Measurements from ENCODE around the gene FALEC.

DNA sequence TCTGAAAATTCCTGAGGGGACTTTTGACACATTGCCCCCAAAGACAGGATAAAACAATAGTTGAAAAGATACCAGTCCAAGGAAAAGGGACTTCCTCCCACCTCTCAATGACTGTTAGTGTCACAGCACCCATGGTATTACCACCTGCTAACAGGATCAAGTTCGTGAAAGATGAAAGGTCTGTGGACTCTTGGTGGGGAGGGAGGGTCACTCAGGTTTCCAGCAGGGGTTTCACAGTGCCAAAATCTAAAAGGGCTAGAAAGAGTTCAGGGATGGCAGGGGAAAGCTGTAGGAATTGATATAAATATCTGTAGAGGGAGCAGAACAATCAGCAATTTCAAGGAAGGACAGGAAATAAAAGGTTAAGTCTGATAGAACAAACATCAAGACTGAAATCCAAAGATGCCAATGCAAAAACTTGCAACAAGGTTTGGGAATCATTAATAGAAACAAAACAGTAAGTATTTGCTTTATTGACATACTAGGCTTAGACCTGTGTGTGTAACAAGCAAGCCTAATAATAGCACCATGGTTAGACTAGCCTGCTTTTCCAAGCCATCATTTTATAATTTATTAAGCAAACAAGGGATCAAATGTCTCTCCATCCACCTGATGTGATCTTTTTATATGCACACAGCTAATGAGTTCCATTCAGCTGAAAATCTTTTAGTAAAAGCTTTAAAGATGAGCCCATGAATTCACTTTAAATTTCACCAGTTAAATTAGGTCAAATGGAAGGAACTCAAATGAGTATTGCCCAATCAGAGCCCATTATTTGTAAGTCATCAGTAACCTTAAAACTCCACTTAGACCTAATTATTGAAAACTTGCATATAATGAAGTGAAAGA, 60.2 kb downstream of the FALEC start:
- TF ChIP-seq, protein P1, sequence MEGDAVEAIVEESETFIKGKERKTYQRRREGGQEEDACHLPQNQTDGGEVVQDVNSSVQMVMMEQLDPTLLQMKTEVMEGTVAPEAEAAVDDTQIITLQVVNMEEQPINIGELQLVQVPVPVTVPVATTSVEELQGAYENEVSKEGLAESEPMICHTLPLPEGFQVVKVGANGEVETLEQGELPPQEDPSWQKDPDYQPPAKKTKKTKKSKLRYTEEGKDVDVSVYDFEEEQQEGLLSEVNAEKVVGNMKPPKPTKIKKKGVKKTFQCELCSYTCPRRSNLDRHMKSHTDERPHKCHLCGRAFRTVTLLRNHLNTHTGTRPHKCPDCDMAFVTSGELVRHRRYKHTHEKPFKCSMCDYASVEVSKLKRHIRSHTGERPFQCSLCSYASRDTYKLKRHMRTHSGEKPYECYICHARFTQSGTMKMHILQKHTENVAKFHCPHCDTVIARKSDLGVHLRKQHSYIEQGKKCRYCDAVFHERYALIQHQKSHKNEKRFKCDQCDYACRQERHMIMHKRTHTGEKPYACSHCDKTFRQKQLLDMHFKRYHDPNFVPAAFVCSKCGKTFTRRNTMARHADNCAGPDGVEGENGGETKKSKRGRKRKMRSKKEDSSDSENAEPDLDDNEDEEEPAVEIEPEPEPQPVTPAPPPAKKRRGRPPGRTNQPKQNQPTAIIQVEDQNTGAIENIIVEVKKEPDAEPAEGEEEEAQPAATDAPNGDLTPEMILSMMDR (IDR thresholded peaks at IDR 0.05), result no peak
- TF ChIP-seq POLR2A (IDR thresholded peaks at IDR 0.05), result peak; percentile 56

Data from right lobe of liver (tissue), 4 donors.